ENCODE measurements around the gene KRT74.

DNA sequence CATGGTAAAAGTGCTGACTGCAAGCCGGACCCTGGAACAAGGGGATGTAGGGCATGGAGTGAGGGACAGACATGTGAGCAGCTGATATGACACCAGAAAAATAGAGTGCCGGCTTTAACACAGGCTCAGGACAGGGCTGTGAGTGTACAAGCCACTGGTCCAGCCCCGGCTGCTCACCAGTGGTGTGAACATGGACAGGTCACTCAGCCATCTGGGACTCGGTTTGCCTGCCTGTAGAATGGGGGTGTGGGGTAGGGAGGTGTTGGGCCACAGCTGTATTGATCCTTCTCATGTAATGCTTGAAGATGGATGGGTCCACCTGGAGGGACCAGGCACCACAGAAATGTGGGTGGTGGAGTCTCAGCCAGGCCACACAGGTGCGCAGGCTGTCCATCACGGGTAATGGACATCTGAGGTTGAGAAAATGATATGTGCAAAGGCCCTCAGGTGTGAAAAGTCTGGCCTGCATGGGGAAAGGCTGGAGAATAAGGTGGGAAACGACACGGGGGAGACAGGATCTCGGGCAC, 10.6 kb upstream of the KRT74 start:
- TF ChIP-seq, protein P1, sequence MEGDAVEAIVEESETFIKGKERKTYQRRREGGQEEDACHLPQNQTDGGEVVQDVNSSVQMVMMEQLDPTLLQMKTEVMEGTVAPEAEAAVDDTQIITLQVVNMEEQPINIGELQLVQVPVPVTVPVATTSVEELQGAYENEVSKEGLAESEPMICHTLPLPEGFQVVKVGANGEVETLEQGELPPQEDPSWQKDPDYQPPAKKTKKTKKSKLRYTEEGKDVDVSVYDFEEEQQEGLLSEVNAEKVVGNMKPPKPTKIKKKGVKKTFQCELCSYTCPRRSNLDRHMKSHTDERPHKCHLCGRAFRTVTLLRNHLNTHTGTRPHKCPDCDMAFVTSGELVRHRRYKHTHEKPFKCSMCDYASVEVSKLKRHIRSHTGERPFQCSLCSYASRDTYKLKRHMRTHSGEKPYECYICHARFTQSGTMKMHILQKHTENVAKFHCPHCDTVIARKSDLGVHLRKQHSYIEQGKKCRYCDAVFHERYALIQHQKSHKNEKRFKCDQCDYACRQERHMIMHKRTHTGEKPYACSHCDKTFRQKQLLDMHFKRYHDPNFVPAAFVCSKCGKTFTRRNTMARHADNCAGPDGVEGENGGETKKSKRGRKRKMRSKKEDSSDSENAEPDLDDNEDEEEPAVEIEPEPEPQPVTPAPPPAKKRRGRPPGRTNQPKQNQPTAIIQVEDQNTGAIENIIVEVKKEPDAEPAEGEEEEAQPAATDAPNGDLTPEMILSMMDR (IDR thresholded peaks at IDR 0.05 in 8 of 11, conservative IDR thresholded peaks at IDR 0.05 in 3 of 11) = no peak
- TF ChIP-seq POLR2AphosphoS5 (IDR thresholded peaks at IDR 0.05) (no peak), POLR2A (IDR thresholded peaks at IDR 0.05) (no peak)
